ENCODE measurements around the gene NPAS1.
A peak's percentile ranks its signal among the peaks of the same experiment; 100 is the strongest.
"Not testable (repeated sequence)": the region's sequence is repeated elsewhere in the genome, so short reads cannot be mapped to it uniquely, and the experiment has no call there.

The NPAS1 gene

DNA sequence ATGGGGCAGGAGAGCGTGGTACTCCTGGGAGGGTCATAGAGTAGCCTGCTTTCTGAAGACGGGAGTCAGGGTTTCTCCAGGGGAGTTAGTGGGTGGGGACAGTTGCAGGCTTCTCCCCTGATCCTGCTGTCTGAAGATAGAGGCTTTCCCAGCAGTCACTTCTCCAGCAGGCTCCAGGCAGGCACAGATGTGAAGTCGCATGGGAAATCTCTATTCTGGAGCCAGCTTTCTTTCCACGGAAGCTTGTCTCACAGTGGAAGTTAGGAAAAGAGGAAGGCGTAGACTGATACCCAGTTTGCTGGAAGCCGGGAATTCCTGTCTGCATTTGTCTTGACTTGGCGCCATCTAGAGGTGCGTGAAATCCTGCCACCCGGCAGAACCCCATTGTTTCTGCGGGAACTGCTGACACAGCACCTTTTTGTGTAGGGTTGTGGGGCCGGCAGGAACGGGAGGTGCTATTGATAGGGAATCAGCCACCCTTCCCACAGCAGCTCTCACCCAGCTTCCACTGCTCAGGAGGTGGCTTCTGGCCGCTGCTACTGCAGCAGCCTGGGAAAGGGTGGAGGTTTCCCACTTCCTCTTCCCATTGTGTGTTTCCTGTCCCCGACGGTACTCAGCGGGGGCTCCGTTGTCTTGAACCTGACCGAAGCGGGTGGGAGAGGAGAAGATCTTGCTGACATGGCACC is 28.5 kb upstream of the NPAS1 start:
- DNase-seq, result peak; percentile 85

DNA sequence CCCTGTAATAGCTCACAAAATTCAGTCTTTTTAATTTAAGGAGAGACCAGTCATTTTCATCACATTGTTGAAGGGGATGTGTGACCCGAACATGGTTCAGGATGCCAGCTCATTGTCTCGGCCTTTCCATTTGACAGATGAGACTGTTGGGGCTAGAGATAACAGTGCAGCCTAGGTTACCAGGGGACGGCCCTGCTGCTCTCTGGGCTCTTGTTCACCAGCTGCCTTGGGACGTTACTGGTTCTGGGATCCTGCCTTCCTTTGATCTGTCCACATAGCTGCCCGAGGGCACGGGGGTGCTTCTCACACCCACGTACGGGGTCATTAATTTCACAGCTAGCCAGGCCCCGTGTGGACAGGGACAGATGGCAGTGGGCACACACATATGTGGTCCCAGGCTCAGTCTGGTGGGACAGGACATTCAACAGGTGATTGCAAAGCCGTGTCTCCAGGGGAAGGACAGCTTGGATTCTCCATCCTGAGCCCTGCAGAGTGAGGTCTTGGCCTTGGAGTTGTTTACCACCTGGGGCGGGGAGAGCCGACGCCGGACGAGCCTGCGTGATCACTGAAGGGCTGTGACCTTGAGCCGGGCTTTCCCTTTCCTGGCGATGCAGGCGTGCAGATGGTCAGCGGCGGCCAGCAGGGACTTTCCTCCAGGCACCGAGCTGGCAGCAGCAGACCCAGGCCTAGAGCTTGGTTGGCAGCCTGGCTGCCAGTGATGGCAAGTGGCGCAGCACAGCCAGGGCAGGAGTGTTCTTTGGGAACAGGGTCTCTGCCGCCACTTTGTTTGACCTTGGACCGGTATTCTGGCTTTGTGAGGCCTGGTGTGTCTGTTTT is 26.7 kb upstream of the NPAS1 start:
- DNase-seq, result no peak

DNA sequence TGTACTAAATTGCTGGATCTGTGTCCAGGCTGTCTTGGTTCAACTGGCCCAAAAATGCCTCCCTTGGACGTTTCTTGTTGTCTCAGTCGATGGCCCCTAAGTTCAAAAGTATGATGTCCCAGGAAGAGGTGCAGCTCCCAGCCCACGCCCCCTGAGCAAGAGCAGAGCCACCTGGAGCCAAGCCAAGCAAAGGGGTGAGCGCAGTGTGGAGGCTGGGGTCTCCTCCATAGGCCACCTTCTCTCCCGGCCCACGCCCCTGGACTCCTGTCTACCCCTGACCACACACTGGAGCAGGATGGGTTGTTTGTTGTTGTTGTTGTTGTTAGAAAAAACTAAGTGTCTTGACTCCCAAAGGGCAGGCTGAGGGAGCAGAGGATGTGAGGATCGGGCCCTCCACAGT is 26.0 kb upstream of the NPAS1 start:
- no peak for DNase-seq

DNA sequence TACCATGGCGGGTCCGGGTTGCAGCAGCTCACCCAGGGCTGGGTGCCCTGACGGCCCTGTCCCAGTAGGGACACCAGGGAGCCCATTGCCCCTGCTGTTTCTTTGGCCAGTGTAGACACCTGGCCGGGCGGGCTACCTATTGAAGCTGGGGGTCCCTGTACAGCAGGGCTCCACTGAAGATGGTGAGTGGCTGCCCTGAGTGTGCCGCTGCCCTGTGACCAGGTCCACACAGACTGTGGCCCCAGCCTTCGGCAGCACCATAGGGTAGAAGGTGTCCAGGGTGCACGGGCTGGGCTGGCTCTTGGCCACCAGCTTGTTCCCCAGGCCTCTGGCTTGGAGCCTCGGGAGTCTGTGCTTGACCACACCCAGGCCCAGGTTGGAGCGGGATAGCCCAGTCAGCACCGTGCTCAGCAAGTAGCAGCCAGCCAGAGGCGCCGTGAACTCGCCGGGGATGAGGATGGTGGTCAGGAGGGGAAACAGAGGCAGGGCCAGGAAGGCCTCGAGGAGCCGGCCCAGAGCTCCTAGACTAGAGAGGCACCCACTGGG is 25.4 kb upstream of the NPAS1 start:
- DNase-seq, result no peak

DNA sequence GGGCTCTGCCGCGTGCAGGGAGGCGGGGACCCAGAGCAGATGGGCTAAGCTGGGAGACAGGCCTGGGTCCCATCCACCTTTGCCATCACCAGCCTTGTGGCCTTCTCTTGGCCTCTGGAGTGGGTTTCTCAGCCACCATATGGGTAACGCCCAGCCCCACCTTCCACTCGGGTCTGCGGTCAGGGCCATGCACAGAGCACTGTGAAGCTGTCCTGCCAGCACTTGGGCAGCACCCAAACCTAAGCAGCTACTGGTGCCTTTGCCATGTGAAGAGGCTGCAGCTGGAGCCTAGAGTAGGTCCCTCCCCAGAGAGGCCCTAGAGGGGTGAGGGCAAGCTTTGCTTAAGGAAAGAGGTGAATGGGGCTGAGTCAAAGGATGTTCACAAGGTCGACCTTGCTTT is 24.1 kb upstream of the NPAS1 start:
- DNase-seq, result no peak

DNA sequence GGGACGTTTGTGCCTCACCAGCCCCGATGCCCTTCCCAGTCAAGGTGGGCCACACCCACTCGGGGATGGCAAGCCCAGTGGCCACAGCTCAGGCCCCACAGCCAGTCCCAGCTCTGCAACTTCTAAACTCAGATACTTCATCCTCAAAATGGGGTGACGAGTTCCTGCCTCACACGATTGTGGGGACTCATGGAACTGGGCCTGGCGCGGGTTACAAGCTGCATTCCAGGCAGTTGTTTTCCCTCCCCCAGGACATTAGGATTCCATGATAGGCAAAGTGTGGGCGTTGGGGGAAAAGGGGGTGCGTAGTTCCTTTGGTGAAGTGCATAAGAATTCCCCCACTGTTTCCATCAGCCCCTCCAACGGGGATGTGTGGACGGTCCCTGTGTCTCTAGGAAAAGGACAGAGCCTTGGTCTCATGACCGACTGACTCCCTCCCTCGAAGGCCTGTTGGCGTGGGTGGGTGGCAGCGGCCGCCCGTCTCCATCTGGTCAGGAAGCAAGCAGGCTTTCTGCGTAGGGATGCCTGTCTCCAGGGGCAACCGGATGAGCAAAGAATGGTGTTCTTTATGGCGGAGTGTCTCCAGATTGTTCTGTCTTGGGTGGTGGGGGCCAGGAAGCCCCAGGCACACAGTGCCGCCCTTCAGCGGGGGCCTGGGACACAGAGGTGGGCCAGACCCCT is 21.1 kb upstream of the NPAS1 start:
- no peak for DNase-seq

DNA sequence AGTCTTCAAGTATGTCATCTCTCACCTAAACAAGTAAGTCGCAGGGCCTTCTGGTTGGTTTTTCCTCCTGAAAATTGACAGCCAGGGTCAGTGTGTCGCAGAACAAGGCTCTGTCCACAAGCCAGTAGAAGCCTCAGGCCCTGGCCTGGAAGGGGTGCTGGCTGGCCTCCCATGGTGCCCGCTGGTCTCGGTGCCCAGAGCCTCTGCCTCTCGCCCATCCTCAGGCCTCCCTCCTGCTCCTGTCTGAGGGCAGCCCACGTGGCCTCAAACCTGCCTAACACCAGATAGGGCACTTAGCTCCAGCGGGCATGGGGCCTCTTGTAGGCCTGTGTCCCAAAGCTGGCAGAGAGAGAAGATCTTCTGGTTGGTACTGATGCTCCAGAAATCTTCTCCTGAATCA is 20.3 kb upstream of the NPAS1 start:
- DNase-seq, result no peak

DNA sequence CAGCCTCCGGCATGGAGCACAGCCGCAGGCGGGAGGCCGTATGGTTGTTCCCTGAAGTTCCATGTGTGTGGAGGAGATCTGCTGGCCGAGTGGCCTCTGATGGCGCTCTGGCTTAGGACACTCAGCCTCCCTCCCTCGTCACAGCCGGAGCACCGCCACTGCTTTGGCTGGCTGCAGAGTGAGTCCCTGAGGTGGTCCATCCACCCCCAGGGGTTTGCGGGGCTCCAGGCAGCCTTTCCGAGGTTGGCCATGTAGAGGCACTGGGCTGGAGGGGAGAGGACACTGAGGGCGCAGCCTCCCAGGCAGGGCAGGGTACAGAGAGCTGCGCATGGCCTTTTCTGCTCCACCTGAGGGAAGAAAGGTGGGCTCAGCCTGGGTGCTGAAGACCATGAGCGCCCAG is 19.8 kb upstream of the NPAS1 start:
- no peak for DNase-seq

DNA sequence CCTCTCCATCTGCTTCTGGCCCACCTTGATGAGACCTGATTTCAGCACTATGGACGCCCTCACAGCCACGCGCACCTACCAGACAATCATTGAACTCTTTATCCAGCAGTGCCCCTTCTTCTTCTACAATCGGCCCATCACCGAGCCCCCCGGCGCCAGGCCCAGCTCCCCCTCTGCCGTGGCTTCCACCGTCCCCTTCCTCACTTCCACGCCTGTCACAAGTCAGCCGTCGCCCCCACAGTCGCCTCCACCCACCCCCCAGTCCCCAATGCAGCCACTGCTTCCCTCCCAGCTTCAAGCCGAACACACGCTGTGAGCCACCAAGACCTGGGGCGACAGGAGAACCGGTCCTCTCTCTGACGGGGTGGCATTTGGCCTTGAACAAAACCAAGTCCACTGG is 19.3 kb upstream of the NPAS1 start:
- DNase-seq, result no peak

DNA sequence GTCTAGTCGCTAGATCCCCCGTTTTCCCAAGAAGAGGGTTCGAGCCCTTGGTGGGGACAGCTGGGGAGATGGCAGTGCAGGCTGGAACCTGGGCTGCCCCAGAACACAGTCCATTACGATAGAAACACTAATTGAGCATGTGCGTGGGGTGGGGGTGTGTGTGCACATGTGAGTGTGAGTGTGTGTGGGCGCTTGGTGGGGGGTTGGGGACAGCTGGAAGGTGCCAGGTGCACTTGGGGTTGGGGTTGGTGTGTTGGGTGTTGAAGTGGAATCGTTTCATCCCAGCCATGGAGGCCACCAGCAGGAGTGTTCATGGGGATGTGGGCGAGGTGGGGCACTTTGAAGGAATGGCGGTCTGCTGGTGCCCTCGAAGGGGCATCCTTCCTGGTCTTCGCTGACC is 18.1 kb upstream of the NPAS1 start:
- no peak for DNase-seq

DNA sequence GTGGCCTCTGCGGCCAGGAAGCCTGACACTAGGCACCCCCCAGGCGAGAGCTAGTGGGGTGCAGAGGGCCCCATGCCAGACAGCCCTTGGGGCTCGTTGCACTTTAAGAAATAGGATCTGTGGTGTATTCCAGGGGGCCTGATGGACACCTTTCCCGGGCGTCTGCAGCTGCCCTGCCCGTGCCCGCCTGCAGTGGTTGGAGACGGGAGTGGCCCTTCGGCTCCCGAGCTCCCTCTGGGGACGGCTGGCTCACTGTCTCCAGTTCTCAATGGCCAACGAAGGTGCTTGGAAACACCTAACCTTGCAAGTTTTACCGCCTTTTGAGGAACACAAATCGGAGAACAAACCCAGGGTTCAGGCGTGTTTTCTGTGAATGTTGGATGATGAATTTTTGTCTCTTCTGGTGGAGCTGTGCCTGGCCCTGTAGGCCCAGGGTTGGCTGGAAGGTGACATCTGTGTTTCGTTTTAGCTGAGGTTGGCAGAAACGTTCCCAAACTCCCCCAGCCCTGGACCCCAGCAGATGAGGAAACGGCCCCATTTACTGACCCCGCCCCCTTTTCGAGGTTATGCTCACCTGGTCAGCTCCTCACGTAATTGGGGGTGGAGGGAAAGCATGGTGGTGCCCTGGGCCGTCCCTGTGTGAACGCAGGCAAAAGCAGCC is 17.4 kb upstream of the NPAS1 start:
- no peak for DNase-seq

DNA sequence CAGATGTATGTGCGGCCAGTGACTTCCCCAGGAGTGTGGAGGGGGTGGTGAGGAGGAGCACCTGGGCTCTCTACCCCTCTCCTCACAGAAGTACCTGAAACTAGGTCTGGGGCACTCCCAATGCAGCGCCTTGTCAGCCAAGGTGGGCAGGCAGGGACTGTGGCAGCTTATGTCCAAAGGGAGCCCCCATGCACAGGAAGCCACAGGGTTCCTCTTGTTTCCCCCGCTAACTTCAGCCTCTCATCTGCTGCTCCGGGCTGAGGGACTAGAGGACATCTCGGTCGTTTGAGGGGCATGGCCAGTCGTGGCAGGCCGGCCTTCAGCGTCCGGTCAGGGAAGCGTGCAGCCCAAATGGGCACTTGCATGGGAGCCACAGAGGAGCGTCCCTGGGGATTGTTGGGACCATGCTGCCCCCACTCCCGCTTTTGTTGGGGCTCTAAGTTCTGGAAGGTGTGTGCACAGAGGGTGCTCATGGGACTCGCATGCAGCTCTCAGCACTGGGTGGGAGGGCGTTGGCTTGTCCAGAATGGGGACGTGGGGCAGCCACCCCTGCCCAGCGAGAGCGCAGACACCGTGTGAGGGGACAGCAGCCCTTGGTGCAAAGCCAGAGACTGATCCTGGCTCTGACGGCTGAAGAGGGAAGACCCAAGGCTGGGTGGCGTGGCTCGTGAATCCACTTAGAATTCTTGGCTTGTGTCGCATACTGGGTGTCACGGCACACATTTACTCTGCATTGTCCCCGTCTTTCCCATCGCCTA is 16.6 kb upstream of the NPAS1 start:
- no peak for DNase-seq

DNA sequence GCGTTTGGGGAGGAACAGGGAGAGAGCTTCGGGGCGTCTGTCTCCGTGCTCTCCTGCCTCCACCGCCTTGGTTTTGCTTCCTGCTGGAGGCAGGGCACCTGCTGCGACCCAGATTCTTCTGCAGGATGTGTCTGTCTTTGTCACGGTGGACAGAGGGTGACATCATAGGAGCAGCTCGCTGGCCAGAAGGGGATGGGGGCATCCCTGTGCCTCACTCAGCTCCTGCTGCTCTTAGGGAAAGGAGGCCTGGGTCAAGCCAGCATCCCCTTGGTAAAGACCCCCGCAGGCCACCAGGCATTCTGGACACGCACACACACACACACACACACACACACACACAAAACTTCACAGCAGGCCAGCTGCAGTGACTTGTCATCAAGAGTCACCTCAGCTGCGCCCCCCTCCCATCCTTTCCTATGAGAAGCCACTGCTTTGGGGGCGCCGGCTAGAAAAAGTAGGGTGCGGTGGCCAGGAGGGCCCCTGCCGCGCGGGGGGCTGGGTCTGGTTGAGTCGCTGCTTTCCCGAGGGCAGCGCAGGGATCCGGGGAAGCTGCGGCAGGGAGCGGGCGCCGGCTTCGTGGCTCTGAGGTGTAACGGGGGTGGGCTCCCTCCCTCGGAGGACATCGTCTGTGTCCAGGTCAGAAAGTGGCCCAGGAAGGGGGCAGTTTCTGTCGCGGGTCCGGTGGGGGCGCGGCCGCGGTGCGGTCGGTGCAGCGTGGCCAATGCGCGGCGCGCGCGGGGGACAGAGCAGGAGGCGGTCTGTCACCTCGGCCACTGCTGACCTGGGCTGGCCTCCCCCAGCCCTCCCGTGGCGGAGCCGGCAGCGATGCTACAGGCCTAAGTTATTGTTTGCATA is 15.8 kb upstream of the NPAS1 start:
- DNase-seq, result peak; percentile 21

DNA sequence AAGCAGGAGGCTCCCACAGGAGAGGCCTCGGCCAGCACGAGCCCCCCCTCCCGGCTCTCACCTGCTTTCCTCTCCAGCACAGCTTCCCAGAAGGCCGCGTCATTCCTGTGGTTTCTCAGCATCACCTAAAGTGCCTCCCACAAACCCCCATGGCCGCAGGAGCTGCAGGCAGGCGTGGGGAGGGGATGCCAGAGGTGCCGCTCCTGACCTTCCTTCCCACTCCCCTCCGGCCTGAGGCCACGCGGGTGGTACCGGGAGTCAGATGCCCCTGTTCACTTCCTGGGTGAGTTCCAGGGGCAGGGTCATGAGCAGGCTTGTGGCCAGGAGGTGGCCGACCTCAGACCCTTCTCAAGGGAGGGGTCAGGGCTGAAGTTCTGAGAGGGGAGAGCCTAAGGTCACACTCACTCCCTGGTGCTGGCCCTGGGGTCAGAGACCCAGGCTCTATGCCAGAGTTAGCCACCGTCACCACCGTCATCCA is 14.4 kb upstream of the NPAS1 start:
- DNase-seq, result no peak

DNA sequence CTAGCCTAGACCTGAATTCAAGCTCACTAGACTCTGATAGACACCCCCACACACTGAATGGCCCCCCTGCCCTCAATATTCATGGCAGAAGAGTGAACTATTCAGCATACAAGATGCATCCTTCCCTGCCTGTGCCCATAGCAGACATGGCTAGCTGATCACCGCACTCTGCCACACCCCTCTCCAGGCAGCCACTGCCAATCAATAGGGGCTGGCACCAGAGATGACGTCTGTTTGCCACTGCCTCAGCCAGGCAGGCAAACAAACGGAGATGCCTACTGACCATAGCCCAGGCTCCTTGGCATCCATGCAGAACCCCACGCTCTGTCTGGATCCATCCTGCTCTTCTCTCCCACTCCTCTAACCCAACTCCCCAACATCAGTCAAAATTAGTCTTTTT is 13.8 kb upstream of the NPAS1 start:
- DNase-seq, result peak; percentile 36

DNA sequence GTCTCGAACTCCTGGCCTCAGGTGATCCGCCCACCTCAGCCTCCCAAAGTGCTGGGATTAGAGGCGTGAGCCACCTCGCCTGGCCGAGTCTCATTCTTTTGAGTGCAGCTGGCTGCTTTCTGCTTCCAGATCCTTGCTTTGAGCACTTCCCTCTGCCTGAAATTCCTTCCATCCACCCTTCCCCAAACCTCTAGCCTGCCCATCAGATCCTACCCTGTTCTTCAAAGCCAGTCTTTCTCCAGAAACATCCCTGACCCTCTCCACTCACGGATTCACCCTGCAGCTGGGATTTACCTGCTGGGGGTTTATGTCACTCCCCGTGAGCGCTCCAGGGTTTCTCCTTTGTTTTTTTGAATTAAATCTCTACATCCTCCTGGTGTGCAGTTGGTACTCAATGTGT is 13.1 kb upstream of the NPAS1 start:
- DNase-seq, result no peak

DNA sequence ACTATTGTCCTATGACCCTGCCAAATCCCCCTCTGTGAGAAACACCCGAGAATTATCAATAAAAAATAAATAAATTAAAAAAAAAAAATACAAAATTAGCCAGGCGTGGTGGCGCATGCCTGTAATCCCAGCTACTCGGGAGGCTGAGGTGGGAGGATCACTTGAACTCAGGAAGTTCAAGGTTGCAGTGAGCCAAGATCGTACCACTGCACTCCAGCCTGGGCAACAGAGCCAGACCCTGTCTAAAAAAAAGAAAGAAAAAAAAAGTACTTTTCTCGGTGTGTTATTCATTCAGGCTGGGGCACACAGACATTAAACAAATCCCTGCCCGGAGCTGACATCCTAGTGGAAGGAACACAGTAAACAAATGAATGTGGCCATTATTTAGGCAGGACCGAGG is 9.1 kb upstream of the NPAS1 start:
- not testable (repeated sequence) for DNase-seq

DNA sequence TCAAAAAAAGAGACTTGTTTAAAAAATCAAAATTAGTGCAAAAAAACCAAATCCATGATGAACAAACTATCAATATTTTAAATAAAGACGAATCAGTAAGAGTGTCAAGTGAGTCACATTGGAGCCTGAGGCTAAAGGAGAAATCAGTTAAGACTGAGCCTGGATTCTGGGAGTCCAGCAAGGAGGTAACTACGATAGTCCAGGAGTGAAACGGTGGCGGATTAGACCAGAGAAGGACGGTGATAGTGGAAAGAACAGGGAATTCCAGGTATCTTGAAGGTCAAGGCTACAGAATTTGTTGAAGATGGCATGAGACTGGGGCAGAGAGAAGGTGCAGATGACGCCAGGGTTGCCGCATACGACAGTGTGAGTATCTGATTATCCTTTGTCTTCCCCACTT is 7.0 kb upstream of the NPAS1 start:
- DNase-seq, result no peak

DNA sequence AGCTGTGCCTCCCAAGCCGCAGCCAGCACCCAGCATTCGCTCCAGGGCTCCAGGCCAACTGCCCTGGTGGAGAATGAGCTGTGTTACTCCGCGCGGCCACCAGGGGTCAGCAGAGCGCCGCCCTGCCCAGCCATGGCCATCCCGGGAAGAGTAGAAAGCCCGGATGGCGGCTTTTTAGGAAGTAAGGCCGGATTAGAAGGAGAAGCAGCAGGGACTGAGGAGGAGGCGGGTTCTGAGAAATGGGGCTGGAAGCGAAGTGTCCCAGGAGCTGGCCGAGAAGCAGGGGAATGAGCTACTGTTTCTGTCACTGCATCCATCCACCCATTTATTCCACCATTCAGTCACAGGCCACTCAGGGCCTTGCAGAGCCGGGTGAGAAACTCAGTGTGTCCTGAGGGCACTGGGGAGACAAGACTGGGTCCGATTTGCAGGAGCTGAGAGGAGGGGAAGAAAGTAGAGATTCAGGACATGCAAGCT is 6.6 kb upstream of the NPAS1 start:
- DNase-seq, result peak; percentile 69

DNA sequence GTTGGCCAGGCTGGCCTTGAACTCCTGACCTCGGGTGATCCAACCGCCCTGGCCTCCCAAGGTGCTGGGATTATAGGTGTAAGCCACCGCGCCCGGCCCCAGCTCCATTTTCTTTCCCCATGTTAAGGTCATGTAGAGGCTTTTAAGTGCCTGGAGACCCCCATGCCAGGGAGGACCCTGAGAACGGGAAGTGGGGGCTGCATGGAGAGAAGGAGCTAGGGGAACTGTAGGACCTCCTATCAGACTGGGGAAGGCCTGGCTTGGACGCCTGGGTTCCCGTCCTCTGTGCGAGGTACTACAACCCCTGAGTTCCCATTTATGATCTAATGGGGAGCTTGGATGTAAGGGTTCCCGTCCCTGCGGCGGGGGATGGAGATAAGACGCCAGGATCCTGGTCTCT is 714 bp upstream of the NPAS1 start:
- DNase-seq, result no peak

DNA sequence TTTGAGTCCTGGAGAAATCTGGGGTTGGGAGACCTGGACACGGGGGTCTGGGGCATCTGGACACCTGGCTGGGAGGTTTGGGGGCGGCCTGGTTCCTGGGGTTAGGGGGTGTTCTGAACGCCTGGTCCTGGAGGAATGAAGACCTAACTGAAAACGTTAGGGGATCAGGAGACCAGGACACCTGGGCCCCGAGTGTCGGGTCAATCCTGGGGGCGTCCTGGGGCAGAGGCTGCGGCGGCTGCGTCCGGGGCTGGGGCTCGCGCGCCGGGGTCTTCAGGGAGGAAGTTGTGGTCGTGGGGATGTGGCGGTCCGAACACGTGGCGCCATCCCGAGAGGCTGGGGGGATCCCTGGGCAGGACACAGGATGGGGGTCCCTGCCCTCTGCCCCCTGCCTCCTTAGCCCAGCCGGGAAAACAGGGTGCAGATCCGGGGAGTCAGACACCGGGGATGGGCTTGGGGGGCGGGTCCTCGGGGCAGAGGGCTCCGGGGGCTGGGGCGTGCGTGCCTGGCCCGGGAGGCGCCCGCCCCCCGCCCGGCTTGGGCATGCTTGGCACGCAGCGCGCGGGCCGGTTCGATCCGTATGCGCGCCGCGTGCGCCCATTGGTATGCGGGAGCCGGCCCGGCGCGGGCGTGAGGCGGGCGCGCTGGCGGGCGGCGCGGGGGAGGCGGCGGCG is 632 bp downstream of the NPAS1 start:
- no peak for DNase-seq
